ENCODE results near the gene LITAFD. TPM values are rescaled to one million over a fixed set of nuclear protein-coding genes. Genes with fewer than 3 reads are reported as not detected.

LITAFD gene
- total and polyA plus RNA-seq, 12 donors, result not detected

GRCh38 chr16:8919089-8919933, 37.2 kb downstream of the LITAFD start:
- intact Hi-C loops (cut with DNase I), result loop anchor here in 1 of 10 donors (10.0 kb wide), 1 partner anchor 215 kb away; no protein-coding TSS in a partner anchor
- no peak for ATAC-seq
- WGBS, 2 donors, result 77 to 79% methylated on average over 18 of the region's 18 CpGs

DNA sequence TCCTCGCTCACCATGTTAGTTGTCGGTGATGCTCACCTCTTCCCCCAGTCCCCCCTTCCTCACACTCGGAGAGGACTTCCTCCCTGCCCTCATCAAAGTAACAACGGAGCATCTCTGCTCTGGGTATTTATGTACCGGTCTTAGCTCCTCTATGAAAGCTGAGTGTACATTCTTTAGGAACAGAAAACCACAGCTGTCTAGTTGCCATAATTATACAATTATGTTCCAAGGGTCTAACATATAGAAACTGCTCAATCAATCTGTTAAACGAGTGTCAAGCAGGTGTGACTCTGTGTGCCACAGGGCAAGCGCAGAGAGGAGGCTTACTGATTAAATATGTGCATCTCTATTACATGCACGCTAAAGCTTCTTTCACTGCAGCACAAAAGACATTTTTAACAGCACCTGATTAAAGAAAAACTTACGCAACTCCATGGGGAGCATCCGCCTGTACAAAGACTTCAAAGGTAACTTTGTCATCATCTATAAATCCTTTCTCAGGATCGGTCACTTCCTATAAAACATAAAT, 37.8 kb downstream of the LITAFD start:
- Histone ChIP-seq H3K4me1 (peaks cover 6 to 18% (median 12%) of the 10 kb centered on the region in 9 donors), H3K9me3 (no peaks in the 10 kb centered on the region), H3K27me3 (no peaks in the 10 kb centered on the region), H3K36me3 (peaks cover 0 to 89% (median 65%) of the 10 kb centered on the region in 9 donors), H3K4me3 (no peak overlapping the region), H3K27ac (no peak overlapping the region)
- intact Hi-C loops (cut with DNase I), result loop anchor here in 4 of 10 donors (5.0 to 10.0 kb wide), 3 partner anchors 42 to 215 kb away; partner anchors contain the start of gene USP7 (in 1 of the 4)
- no peak for TF ChIP-seq CTCF (IDR thresholded peaks at IDR 0.05)
- 88 to 89% methylated on average over 11 of the region's 11 CpGs for WGBS, 2 donors
- ATAC-seq (no peak), DNase-seq (no peak)

More at GRCh38 chr16:8919089-8919933, 37.2 kb downstream of the LITAFD start:
- Histone ChIP-seq H3K36me3 (peaks cover 0 to 94% (median 71%) of the 10 kb centered on the region in 9 donors), H3K4me1 (peaks cover 5 to 12% (median 8%) of the 10 kb centered on the region in 9 donors), H3K27ac (no peak overlapping the region), H3K9me3 (no peaks in the 10 kb centered on the region), H3K27me3 (no peaks in the 10 kb centered on the region), H3K4me3 (no peak overlapping the region)
- DNase-seq, result no peak
- no peak for TF ChIP-seq CTCF (IDR thresholded peaks at IDR 0.05)

GRCh38 chr16:8920645-8921346, 38.6 kb downstream of the LITAFD start:
- no peak for TF ChIP-seq CTCF (IDR thresholded peaks at IDR 0.05)
- no peaks in the 10 kb centered on the region for H3K9me3 ChIP-seq
- peaks cover 6 to 18% (median 12%) of the 10 kb centered on the region in 9 donors for H3K4me1 ChIP-seq
- 84 to 86% methylated on average over 6 of the region's 6 CpGs for WGBS, 2 donors
- peaks cover 0 to 88% (median 58%) of the 10 kb centered on the region in 9 donors for H3K36me3 ChIP-seq
- no peak overlapping the region for H3K4me3 ChIP-seq
- DNase-seq (no peak), ATAC-seq (no peak)
- intact Hi-C loops (cut with DNase I), result loop anchor here in 3 of 10 donors (5.0 to 10.0 kb wide), 2 partner anchors 42 to 84 kb away; partner anchors contain the start of gene USP7 (in 1 of the 3)
- no peak overlapping the region for H3K27ac ChIP-seq
- no peaks in the 10 kb centered on the region for H3K27me3 ChIP-seq
